GM19035 (cell line): ENCODE results near the gene CNTNAP2.

Source experiments
- ATAC-seq: cut with Tn5 transposase; IDR thresholded peaks from one replicate; pipeline ENCODE4 v1.9.1; 2021; ENCODE audit not compliant: unreplicated experiment

CNTNAP2 gene

DNA sequence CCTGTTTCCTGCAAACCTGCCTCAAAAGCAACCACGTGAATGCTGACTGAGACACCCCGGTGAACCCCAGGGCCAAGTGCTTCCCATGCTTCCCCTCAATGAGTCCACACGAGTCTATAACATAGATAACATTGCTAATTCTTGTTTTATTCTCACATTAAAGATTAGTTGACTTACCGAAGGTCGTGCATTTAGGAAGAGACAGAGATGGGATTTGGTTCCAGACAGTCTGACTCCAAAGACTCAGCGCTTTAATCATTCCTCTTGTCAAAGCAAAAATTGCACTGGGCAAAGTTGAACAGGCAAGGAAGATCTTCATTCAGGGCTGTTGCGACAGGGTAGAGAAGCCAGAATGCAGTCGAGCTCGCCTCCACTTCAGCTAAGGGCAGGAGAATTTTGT lies 2038.4 kb downstream of the CNTNAP2 start:
- ATAC-seq: no peak

DNA sequence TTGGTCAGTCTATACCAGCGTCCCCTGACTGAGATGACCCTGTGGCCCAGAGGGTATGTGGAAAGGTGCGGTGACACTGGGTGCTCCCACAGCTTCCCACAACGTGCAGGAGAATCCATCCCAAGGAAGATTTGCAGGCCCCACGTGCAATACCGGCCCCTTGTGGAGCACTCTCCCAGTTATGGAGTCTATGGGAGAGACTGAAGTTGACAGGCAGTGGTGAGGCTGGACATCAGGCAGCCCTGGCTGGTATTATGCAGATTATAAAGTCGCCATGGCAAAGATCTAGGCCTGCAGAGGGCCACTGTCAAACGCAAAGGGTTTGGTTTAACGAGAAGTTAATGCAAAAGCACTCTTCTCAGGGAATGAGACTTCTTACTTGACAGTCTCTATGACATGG lies 2039.2 kb downstream of the CNTNAP2 start:
- no peak for ATAC-seq

DNA sequence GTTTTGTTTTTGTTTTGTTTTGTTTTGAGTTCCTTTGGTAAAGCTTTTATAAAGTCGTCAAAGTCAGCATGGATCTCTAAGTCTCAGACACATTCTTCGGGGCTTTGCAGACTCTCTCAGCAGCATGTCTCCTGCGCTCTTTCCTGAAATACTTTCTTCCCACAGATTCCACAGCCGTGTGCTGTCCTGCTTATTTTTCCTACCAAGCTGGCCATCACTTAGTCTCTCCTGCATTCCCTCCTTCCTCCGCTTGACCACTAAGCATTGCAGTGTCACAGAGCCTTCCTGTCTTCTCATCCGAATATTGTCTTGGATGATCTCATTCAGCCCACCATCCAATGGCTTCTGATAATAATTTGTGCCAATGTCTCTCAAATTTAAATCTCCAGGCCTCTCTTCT lies 2039.6 kb downstream of the CNTNAP2 start:
- ATAC-seq: no peak

DNA sequence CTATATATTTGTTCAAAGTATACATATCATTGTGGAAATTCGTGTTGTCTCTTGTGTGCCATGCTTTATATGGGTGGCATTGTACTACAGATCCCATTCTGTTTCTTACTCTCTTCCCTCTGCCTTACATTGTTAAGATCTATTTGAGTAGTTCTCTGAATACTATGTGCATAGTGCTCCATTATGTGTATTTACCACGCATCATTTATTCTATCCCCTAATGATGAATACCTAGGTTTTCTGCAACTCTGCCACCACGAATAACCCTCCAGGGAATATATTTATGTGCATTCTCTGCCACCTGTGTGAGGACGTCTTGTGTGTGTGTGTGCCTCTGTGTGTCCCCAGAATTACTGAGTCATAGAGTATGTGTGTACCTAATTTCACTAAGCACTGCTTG lies 2042.7 kb downstream of the CNTNAP2 start:
- no peak for ATAC-seq

DNA sequence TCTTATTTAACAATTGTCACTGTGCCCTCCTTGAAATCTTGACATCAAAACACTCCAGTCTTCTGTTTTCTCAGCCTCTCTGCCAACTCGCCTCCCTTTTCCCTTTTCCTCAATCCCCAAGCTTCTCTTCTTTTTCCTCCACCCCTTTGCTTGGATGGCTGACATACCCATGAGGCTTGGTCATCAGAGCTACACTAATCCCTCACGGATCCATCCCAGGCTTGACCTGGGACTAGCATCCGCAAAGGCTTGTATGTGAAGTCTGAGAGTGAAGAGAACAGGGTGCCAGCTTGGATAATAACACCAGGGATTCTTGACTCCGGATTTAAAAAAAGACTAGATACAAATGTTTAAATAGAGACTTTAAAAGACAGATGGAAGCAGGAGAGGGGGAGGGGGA lies 2045.2 kb downstream of the CNTNAP2 start:
- no peak for ATAC-seq

DNA sequence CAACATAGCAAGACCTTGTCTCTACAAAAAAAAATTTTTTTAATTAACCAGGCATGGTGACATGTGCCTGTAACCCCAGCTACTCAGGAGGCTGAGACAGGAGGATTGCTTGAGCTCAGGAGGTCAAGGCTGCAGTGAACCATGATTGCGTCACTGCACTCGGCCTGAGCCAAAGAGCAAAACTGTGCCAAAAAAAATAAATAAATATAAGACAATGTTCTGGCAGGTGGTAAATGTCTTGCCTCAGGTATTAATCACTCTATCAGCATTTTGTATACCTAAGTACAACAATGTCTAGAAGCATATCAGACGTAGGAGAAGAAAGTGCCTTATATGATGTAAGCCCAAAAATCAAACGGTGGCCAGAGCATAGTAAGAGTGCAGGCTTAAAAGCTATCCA lies 2046.2 kb downstream of the CNTNAP2 start:
- no peak for ATAC-seq

DNA sequence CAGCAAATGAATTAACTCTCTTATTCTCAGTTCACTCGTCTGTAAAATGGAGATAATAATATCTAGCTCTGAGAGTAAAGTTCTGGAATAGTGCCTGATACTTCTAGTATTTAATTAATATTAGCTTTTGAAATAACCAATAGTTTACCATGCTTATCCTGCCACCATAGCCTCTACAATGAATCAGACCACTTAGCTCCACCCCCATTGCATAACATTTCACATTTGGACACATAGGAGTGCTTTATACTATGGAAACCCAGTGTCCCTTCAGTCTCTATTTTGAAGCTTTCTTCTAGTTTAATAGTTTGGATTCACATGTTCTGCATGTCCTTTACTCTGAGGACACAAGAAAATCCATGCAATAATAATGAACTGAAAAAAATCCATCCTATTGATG lies 2046.6 kb downstream of the CNTNAP2 start:
- no peak for ATAC-seq

DNA sequence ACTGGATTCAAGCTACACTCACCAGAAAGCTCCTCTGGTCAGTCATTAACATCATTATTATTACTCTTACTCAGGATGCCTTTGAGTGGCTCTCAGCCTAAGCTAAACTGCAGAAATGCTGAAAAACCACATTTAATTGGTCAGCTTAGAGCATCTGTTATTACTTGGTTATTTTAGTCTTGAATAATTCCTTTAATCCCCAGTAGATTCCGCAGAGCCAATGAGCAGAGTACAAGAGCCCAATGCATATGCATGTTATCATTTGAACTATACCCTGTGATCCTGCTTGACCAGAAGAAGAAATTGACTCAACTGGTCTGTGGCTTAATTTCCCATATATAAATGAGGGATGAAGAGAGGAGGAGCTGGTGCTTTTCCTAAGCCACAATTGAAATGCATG lies 2056.3 kb downstream of the CNTNAP2 start:
- ATAC-seq: no peak

DNA sequence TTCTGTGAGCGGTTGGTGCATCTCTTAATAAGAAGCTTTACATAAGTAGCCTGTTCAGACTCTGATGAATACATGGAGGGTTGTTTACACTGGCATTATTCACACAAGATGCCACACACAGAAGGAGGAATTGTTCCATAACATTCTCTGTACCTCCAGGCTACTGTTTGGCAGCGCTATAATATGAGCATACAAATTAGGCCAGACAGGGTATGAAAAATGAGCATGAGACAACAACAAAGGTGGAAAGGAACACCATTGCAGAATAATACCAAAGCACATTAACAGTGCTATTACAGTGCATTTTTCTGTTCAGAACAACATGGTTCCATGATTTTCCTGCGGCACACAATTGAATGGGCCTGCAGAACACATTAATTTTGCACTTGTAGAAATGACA lies 2056.8 kb downstream of the CNTNAP2 start:
- no peak for ATAC-seq

DNA sequence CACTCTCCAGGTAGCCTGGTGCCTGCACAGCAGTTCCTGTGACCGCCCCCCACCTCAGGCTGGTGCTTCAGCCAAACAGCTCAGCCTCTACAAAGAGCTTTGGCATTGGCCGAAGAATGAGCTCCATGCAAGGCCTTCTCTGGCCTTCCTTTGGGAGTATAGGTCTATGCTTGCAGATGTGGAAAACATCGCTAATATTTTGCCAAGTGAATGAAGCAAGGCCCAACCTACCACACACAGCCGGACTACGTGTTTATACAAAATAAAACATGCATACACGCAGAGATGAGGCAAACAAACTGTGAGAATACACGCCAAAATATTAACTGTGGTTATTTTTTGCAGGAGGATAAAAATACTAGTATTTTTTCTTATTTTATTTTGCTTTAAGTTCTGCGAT lies 2057.8 kb downstream of the CNTNAP2 start:
- ATAC-seq: no peak

DNA sequence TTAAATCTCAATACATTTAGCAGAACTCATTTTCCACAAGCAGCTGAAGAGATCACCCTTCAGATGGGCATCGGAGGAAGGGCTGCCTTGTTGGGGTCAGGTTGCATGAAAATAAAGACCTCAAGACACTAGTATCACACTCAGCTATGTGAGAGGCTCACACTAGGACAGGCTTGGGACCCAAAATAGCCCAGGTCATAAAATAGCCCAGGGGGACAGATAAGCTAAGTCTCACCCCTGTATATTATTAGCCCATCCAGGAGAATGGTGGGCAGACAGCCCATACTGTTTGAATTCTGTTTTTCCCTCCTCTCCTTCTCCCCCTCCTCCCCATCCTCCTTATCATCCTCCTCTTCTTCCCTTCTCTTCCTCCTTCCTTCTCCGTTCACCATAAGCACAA lies 2058.9 kb downstream of the CNTNAP2 start:
- no peak for ATAC-seq

DNA sequence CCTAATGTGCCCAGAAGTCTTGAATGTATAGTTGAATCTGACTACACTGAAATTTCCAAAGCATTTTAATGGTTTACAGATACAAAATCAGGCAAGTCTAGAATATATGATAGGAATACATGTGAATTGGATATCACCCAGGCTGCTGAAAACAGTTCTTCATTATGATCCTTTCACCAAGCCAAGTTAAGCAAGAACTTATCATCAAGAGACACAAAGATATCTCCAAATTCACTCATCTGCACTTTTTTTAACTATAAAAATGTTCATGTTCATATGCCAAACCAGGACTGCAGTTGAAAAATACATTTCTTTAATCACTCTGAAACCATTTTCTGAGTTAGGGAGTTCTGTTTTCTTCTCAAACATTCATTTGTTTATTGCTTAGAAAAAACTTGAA lies 2061.4 kb downstream of the CNTNAP2 start:
- ATAC-seq: no peak

DNA sequence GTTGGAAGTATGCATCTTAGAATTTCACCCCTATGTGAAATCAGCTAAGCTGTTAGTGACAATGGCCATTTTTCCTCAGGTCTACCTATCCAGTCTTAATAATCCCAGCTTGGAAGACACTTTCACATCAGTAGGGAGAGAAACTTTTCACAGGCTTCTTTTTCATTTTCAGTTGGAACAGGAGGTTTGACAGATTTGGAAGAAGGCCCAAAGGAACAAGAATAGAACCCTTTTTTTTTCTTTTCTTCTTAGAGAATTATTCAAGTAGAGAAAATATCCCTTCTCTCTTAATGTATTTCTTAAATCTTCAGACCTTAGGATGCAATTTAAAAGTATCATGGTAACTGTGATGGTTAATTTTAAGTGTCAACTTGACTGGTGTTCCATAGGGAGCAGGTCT lies 2063.5 kb downstream of the CNTNAP2 start:
- ATAC-seq: no peak

DNA sequence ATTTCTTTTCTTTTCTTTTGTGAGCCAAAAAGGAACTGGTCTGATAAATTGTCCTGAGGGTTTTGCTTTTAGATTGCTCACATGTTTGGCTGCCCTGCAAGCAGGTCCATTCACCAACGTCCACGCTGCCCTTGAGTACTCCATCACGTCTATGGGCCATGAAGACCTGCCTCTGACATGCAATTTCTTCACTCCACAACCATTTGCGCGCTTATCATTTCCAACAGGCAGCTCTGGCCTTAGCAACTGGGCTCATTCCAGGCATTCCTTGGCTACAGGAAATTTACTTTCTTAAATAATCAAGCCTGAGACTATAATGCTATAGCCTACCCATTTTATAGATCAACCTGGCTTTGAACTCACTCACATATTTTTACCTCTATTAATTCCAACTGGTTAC lies 2065.7 kb downstream of the CNTNAP2 start:
- ATAC-seq: no peak

DNA sequence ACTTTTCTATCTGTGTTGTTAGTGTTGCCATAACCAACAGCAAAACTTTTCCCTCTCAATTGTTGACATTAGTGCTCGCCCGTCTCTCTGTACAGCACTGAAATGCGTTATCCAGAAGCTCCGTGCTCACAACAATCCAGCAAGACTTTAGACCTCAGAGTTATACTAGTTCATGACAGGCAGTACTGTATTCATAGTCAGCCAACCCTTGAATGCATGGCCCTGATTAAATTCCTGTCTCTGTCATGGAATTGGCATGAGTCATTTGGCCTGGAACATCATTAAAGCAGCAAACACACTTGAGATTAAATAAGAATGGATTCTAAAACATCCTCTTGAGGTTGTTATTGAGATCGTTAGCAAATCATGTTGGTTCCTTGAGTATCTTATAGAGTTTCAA lies 2068.4 kb downstream of the CNTNAP2 start:
- no peak for ATAC-seq

DNA sequence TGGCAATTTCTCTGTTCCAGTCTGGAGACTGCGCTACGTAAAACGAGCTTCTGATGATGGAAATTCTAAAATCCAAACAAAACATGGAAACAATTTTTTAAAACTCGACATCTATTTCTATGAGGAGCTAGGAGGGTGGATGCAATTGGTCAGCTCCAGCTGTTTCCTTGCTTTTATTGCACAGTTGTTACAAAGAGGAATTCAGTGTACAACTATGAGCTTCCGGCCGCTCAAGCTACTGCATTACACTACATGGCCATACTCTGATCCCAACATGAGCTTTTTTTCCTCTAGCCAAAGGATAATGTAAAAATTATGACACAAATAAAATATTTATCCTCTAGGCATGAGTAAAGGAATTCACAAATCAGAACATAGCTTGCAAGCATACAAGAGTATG lies 2070.9 kb downstream of the CNTNAP2 start:
- no peak for ATAC-seq

DNA sequence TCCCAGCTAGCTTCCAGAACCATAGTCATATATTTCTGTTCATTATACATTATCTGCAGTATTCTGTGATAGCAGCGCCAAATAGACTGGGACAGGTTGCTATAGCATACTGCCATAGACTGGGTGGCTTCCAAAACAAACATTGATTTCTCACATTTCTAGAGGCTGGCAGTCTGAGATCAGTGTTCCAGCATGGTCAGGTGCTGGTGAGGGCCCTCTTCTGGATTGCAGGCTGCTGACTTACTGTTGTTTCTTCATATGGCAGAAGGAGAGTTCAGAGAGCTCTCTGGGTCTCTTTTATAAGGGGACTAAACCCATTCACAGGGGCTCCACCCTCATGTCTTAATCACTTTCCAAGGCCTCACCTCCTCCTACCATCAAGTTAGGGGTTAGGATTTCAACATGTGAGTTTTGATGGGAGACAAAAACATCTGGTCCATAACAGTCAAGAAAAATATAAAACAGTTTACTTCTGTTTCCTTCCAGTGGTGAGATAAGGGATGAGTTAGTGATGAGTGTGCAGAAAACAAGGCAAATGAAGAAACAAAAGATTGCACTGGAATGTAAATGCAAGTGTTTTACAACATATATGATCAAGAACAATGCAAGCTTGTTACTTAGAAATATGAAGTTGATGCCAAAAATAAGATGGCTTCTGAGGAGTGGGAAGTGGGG lies 2074.9 kb downstream of the CNTNAP2 start:
- ATAC-seq: no peak

DNA sequence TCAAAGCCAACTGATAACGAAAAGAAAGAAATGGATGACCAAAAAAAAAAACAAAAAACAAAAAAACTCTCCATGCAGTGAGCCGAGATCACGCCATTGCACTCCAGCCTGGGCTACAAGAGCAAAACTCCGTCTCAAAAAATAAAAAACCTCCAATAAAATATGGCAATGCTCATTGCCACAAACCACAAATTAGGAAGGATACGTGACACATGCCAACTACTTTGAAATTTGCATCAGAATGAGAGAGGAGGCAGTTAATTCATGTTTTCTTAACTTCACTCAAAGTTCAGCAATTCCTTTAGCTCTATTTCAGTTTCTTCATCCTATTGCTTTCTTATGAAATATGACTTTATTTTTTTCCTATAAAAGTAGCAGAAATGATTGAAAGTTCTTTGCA lies 2075.9 kb downstream of the CNTNAP2 start:
- no peak for ATAC-seq

DNA sequence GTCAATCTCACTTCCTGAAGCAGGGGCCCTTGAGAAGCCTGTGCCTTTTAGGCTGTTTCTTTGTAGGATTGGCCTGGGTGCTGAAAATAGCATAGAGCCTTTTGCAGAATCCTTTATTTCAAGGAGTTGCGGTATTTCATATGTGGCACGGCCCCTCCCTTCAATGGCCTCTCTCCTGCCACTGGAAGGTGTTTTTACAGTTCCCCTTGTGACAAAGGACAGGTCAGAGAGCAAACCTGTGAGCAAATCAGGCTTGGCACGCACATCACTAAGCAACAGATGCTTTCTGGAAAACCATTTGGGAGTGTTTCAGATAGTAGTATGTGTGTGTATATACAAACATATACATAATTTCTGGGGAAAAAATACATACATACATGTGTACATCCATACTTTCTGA lies 2085.4 kb downstream of the CNTNAP2 start:
- ATAC-seq: no peak

DNA sequence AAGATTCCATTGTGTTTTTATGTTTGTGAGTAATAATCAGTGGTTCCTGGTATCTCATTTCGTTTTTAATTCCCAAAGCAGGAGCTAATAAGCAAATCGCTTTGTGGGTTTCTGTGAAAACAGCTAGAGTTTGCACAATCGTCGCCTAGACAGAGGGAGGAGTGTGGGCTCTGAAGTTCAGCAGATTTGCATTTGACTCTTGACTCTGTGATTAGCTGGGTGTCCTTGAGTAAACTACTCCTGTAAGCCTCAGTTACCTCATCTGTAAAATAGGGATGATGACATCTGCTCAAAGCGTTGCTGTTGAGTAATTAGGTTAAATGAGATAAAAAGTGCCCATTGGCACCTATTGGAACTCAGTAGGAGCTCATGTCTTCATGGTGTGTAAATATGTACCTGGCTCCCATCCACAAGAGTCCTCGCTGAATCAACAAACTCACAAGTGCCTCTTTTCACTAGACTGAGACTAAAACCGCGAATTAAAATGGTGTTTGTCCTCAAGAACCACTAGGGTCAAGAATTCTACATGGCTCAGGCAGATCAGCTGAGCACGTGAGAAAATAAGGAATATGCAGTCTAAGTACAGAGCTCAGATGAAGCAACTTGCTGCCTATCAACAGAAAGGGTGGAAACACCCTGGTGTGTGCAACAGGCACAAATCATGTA lies 2088.2 kb downstream of the CNTNAP2 start:
- ATAC-seq: no peak

DNA sequence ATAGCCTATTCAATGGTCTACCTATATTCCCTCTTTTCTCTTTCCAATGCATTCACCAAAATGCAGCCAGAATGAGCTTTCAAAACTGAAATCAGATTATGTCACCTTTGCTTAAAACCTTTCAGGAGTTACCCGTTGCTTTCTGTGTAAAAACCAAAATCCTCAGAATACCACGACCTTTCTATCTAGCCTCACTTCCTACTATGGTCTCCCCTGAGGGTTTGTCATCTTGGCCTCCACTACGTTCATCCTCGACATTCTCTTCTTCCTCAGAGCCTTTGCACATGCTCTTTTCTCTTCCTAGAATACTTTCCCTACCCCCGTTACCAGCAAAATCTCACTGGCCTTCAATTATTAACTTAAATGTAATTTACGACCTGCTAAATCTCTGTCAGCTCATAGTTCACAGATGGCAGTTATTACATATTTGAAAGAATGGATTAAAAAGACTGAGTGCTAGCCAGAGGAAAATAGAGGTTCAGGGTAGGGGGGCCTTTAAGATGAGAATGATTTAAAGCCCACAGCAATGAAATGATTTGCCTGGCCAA lies 2093.1 kb downstream of the CNTNAP2 start:
- no peak for ATAC-seq

DNA sequence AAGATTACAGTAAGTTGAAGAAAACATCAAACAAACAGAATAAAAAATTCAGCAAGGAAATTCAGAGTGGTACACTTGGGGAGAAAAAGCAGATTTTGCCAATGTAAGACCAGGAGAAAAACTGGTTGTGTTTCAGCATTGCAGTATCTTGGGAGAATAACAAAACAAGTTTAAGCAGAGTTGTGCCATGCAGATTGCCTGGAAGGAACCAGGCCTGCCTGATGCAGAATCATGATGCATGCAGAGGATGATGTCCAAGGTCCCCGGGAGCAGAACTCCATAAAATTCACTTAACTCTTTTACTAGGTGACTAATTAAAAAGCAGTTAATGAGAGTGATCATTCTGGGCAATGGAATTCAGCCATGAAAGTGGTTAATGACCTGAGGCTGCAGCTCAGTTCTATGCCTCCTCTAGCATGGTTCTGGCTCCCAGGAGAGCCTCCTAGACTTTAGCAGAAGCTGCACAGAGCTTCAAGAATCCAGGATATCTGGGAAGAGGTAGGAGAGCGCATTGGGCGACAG lies 2094.3 kb downstream of the CNTNAP2 start:
- no peak for ATAC-seq

DNA sequence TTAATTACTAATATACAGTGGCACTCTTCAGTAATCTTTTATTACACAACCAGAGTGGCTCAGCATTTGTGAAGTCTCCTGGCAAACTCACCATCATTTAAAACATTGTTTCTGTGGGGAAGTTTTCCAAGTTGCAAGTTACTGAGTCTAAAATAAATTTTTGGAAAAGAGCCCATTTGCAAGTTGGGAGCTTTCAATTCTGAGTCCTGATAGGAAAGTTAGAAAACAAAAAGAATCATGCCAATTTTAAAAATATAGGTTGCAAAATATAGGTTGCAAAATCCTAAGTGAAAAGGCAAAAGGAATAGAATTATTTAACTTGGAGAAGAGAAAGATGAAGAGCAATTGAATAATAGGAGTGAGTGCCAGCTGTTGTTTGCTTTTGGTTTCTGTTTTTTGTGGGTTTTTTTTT lies 2095.1 kb downstream of the CNTNAP2 start:
- no peak for ATAC-seq
